Erythroblast (primary cell): ENCODE results near the gene CEP57.
"Not testable (repeated sequence)": the region's sequence is repeated elsewhere in the genome, so short reads cannot be mapped to it uniquely, and the experiment has no call there.

Source experiments
- GATA1 ChIP-seq: IDR thresholded peaks from 2 replicates; pipeline ENCODE4 v1.6.1; 2011; ENCODE audit warnings: low read depth, mild to moderate bottlenecking, control low read depth, low read length, moderate library complexity
- POLR2A ChIP-seq: IDR thresholded peaks from 2 replicates; pipeline ENCODE4 v1.6.1; 2011; ENCODE audit warnings: mild to moderate bottlenecking, low read length

DNA sequence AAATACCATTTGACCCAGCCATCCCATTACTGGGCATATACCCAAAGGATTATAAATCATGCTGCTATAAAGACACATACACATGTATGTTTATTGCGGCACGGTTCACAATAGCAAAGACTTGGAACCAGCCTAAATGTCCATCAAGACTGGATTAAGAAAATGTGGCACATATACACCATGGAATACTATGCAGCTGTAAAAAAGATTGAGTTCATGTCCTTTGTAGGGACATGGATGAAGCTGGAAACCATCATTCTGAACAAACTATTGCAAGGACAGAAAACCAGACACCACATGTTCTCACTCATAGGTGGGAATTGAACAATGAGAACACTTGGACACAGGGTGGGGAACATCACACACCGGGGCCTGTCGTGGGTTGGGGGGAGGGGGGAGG, 20.8 kb downstream of the CEP57 start:
- not testable (repeated sequence) for TF ChIP-seq GATA1, POLR2A
